MM.1S (cell line): ENCODE measurements around the gene KLHL5.

ENCODE experiments used
- EZH2 ChIP-seq: fragments of 300-600 bp; sonication (generic); optimal IDR thresholded peaks from 2 replicates; pipeline ENCODE3; 2017; ENCODE audit warnings: low read depth, mild to moderate bottlenecking, antibody characterized with exemption, low read length, mixed read lengths
- EZH2phosphoT487 ChIP-seq: fragments of 300-600 bp; sonication (generic); IDR thresholded peaks from 2 replicates; pipeline ENCODE4 v1.6.1; 2018; ENCODE audit warnings: antibody characterized with exemption, low read length

- TF ChIP-seq EZH2phosphoT487 (no peak), EZH2 (no peak)
Measured at GRCh38 chr4:39037491-39037825, 24.6 kb upstream of the KLHL5 start.
